Astrocyte (in vitro differentiated cells and primary cell): ENCODE results near the gene MLXIPL. TPM values are rescaled to one million over a fixed set of nuclear protein-coding genes. Genes with fewer than 3 reads are reported as not detected.

Source experiments
- DNase-seq: peaks from one replicate; pipeline ENCODE4 v3.0.0-alpha.2; 2010; ENCODE audit warnings: low read depth
- FAIRE-seq: peaks from 2 replicates; lab custom pipeline; 2011; peaks lifted over from hg19 to GRCh38; lab: Jason Lieb, UNC
- H2AFZ ChIP-seq: 2 replicates; pipeline ENCODE4 v1.6.0; 2012; ENCODE audit warnings: low read depth, low read length, inconsistent platforms
- H3K27ac ChIP-seq: 2 replicates; pipeline ENCODE4 v1.5.1; 2011; ENCODE audit warnings: low read depth, low read length, inconsistent platforms
- H3K27me3 ChIP-seq: 2 replicates; pipeline ENCODE4 v1.6.0; 2011; ENCODE audit warnings: low read length, inconsistent platforms; ENCODE audit not compliant: insufficient read depth
- H3K36me3 ChIP-seq: 2 replicates; pipeline ENCODE4 v1.5.1; 2011; ENCODE audit warnings: low read length, inconsistent platforms; ENCODE audit not compliant: insufficient read depth
- H3K4me1 ChIP-seq: 2 replicates; pipeline ENCODE4 v1.5.1; 2011; ENCODE audit warnings: low read length, inconsistent platforms; ENCODE audit not compliant: insufficient read depth
- H3K4me2 ChIP-seq: 2 replicates; pipeline ENCODE4 v1.6.0; 2012; ENCODE audit warnings: low read length, inconsistent platforms
- H3K4me3 ChIP-seq: 2 replicates; pipeline ENCODE4 v1.5.1; 2011; ENCODE audit warnings: low read depth, mild to moderate bottlenecking, low read length, inconsistent platforms; ENCODE audit not compliant: insufficient read depth
- H3K79me2 ChIP-seq: 2 replicates; pipeline ENCODE4 v1.6.0; 2012; ENCODE audit warnings: mild to moderate bottlenecking, low read length, inconsistent platforms; ENCODE audit not compliant: insufficient read depth
- H3K9ac ChIP-seq: 2 replicates; pipeline ENCODE4 v1.6.0; 2012; ENCODE audit warnings: mild to moderate bottlenecking, low read length, inconsistent platforms
- H3K9me3 ChIP-seq: 2 replicates; pipeline ENCODE4 v1.5.1; 2012; ENCODE audit warnings: low read depth, mild to moderate bottlenecking, low read length, inconsistent platforms; ENCODE audit not compliant: insufficient read depth
- H4K20me1 ChIP-seq: 2 replicates; pipeline ENCODE4 v1.6.0; 2012; ENCODE audit warnings: low read length, inconsistent platforms; ENCODE audit not compliant: insufficient read depth
- H3K27ac Mint-ChIP-seq: one replicate; pipeline ENCODE4 v1.8.0; 2021; ENCODE audit warnings: mild to moderate bottlenecking, mixed read lengths; ENCODE audit not compliant: unreplicated experiment
- H3K27me3 Mint-ChIP-seq: one replicate; pipeline ENCODE4 v1.8.0; 2021; ENCODE audit warnings: low read depth, mixed read lengths; ENCODE audit not compliant: unreplicated experiment
- H3K36me3 Mint-ChIP-seq: one replicate; pipeline ENCODE4 v1.8.0; 2021; ENCODE audit warnings: low read depth, mixed read lengths; ENCODE audit not compliant: unreplicated experiment
- H3K4me1 Mint-ChIP-seq: one replicate; pipeline ENCODE4 v1.8.0; 2021; ENCODE audit warnings: low read depth, mixed read lengths; ENCODE audit not compliant: unreplicated experiment
- H3K4me3 Mint-ChIP-seq: one replicate; pipeline ENCODE4 v1.8.0; 2021; ENCODE audit warnings: mild to moderate bottlenecking, moderate library complexity, mixed read lengths; ENCODE audit not compliant: unreplicated experiment
- H3K9me3 Mint-ChIP-seq: one replicate; pipeline ENCODE4 v1.8.0; 2021; ENCODE audit warnings: mild to moderate bottlenecking, mixed read lengths; ENCODE audit not compliant: unreplicated experiment
- CTCF ChIP-seq: IDR thresholded peaks from 2 replicates; pipeline ENCODE4 v1.5.1; 2011; ENCODE audit warnings: low read depth, mild to moderate bottlenecking, inconsistent platforms, low read length, moderate library complexity; ENCODE audit not compliant: insufficient read depth
- EZH2 ChIP-seq: IDR thresholded peaks from 2 replicates; pipeline ENCODE4 v1.6.1; 2012; ENCODE audit warnings: mild to moderate bottlenecking, low read length, inconsistent platforms; ENCODE audit not compliant: insufficient read depth
- total RNA-seq: library from RNA; stranded (reverse); gene quantifications from 2 replicates; pipeline ENCODE4 v1.2.1, GENCODE V29; 2021

MLXIPL gene
- total RNA-seq, 1 donor from 2014 or later = 0.41 TPM

- peaks cover 60% of the 10 kb centered on the region for H3K27me3 Mint-ChIP-seq
- peaks cover 48% of the 10 kb centered on the region for H3K27me3 ChIP-seq
- no peaks in the 10 kb centered on the region for H3K36me3 ChIP-seq
Observed at GRCh38 chr7:73650524-73650923, 26.2 kb upstream of the MLXIPL start.

GRCh38 chr7:73649576-73649975 lies 25.3 kb upstream of the MLXIPL start:
- Mint-ChIP-seq H3K27ac (no peak overlapping the region), H3K9me3 (peaks cover 4% of the 10 kb centered on the region), H3K36me3 (no peaks in the 10 kb centered on the region), H3K27me3 (peaks cover 64% of the 10 kb centered on the region), H3K4me1 (peaks cover 2% of the 10 kb centered on the region), H3K4me3 (no peak overlapping the region)
- H3K9me3 ChIP-seq = no peaks in the 10 kb centered on the region
- FAIRE-seq (no peak), DNase-seq (no peak)
- TF ChIP-seq EZH2 = no peak
- TF ChIP-seq CTCF = no peak
- no peaks in the 10 kb centered on the region for H3K36me3 ChIP-seq
- H3K9ac ChIP-seq = no peak overlapping the region
- no peak overlapping the region for H3K27ac ChIP-seq
- H3K79me2 ChIP-seq = no peaks in the 10 kb centered on the region
- H3K4me1 ChIP-seq = no peaks in the 10 kb centered on the region
- no peak overlapping the region for H3K4me2 ChIP-seq
- no peak overlapping the region for H2AFZ ChIP-seq
- peaks cover 55% of the 10 kb centered on the region for H3K27me3 ChIP-seq
- no peak overlapping the region for H3K4me3 ChIP-seq
- H4K20me1 ChIP-seq = peaks cover 3% of the 10 kb centered on the region

More at GRCh38 chr7:73650524-73650923, 26.2 kb upstream of the MLXIPL start:
- H3K4me2 ChIP-seq = no peak overlapping the region
- Mint-ChIP-seq H3K36me3 (no peaks in the 10 kb centered on the region), H3K4me1 (peaks cover 2% of the 10 kb centered on the region), H3K27ac (no peak overlapping the region), H3K4me3 (no peak overlapping the region), H3K9me3 (peaks cover 7% of the 10 kb centered on the region)
- no peaks in the 10 kb centered on the region for H3K9me3 ChIP-seq
- no peak overlapping the region for H3K27ac ChIP-seq
- DNase-seq (no peak), FAIRE-seq (no peak)
- TF ChIP-seq CTCF = no peak
- no peak for TF ChIP-seq EZH2
- H3K9ac ChIP-seq = no peak overlapping the region
- peaks cover 3% of the 10 kb centered on the region for H4K20me1 ChIP-seq
- no peak overlapping the region for H2AFZ ChIP-seq
- no peaks in the 10 kb centered on the region for H3K4me1 ChIP-seq
- H3K4me3 ChIP-seq = no peak overlapping the region
- H3K79me2 ChIP-seq = no peaks in the 10 kb centered on the region

- no peak for TF ChIP-seq EZH2
- no peak for TF ChIP-seq CTCF
- H3K4me1 Mint-ChIP-seq = peaks cover 2% of the 10 kb centered on the region
- no peak overlapping the region for H3K9ac ChIP-seq
- H3K79me2 ChIP-seq = no peaks in the 10 kb centered on the region
- H2AFZ ChIP-seq = no peak overlapping the region
- H3K36me3 ChIP-seq = no peaks in the 10 kb centered on the region
- H3K27me3 Mint-ChIP-seq = peaks cover 68% of the 10 kb centered on the region
- H3K4me1 ChIP-seq = no peaks in the 10 kb centered on the region
- FAIRE-seq (no peak), DNase-seq (no peak)
- no peaks in the 10 kb centered on the region for H3K36me3 Mint-ChIP-seq
- no peak overlapping the region for H3K27ac Mint-ChIP-seq
- peaks cover 4% of the 10 kb centered on the region for H3K9me3 Mint-ChIP-seq
- peaks cover 59% of the 10 kb centered on the region for H3K27me3 ChIP-seq
- no peaks in the 10 kb centered on the region for H3K9me3 ChIP-seq
- H3K4me3 Mint-ChIP-seq = no peak overlapping the region
- H3K4me2 ChIP-seq = no peak overlapping the region
- no peak overlapping the region for H3K27ac ChIP-seq
- peaks cover 3% of the 10 kb centered on the region for H4K20me1 ChIP-seq
- H3K4me3 ChIP-seq = no peak overlapping the region
Observed at GRCh38 chr7:73648593-73649332, 24.4 kb upstream of the MLXIPL start.
